A549 (cell line): Measurements from ENCODE around the gene ANKS1B. TPM values are rescaled to one million over a fixed set of nuclear protein-coding genes. Genes with fewer than 3 reads are reported as not detected.

Experiments used
- ATAC-seq, 2 experiments: fragments of 200-7000 bp in 1 of 2; fragments of >200 bp in 1 of 2; cut with Nextera tagmentation in 1 of 2; cut with Tn5 transposase in 1 of 2; 3 replicates each; pipeline versions ENCODE4 v1.8.0 to v1.9.1; 2018 to 2020; ENCODE audit warnings: mild to moderate bottlenecking in 1 of 2, moderate library complexity in 1 of 2
- CTCF ChIA-PET: fragments of 300-600 bp; sonication (Branson Sonifier 250); formaldehyde crosslinking; extraction: SDS; loops from one replicate; lab custom pipeline; 2021; ENCODE audit warnings: antibody characterized with exemption, inconsistent platforms; lab: Yijun Ruan, JAX
- POLR2A ChIA-PET: fragments of 350-600 bp; formaldehyde crosslinking; extraction: SDS; loops from one replicate; lab custom pipeline; 2021; ENCODE audit warnings: antibody characterized with exemption, inconsistent platforms; lab: Yijun Ruan, JAX
- DNase-seq, 2 experiments: peaks; one replicate each; pipeline versions ENCODE4 v3.0.0 to v3.0.0-alpha.2; 2011 to 2016; ENCODE audit warnings: low read depth in 1 of 2, low spot score in 1 of 2
- FAIRE-seq: peaks from 2 replicates; lab custom pipeline; 2011; peaks lifted over from hg19 to GRCh38; lab: Jason Lieb, UNC
- H3K27ac ChIP-seq, 2 experiments: fragments of >200 bp; sonication (Bioruptor Twin); formaldehyde crosslinking; 3 replicates each; pipeline ENCODE4 v1.5.1; 2016 to 2017
- H3K4me1 ChIP-seq: fragments of >200 bp; sonication (Bioruptor Twin); formaldehyde crosslinking; 3 replicates; pipeline ENCODE4 v1.6.1; 2016
- H3K4me2 ChIP-seq: fragments of >200 bp; sonication (Bioruptor Twin); formaldehyde crosslinking; 3 replicates; pipeline ENCODE4 v1.6.1; 2016
- H3K4me3 ChIP-seq: fragments of >200 bp; sonication (Bioruptor Twin); formaldehyde crosslinking; 3 replicates; pipeline ENCODE4 v1.5.1; 2016
- H3K9me3 ChIP-seq: fragments of >200 bp; sonication (Bioruptor Twin); formaldehyde crosslinking; 3 replicates; pipeline ENCODE4 v1.6.1; 2016
- CBX2 ChIP-seq: fragments of 200-600 bp; sonication (generic); IDR thresholded peaks from 2 replicates; pipeline ENCODE4 v1.6.1; 2016; ENCODE audit warnings: low read depth, mild to moderate bottlenecking, borderline replicate concordance
- CEBPB ChIP-seq, 2 experiments: fragments of >200 bp in 1 of 2; sonication (Bioruptor Twin) in 1 of 2; formaldehyde crosslinking in 1 of 2; IDR thresholded peaks; 2 replicates each; pipeline ENCODE4 v1.6.1; 2012 to 2016
- CHD4 ChIP-seq: fragments of 200-600 bp; sonication (generic); IDR thresholded peaks from 2 replicates; pipeline ENCODE4 v1.6.1; 2016; ENCODE audit warnings: antibody characterized with exemption, mild to moderate bottlenecking, borderline replicate concordance
- ESRRA ChIP-seq: fragments of 150-350 bp; IDR thresholded peaks from 2 replicates; pipeline ENCODE4 v1.6.1; 2014; ENCODE audit warnings: mild to moderate bottlenecking, low read length, borderline replicate concordance
- GATA3 ChIP-seq: IDR thresholded peaks from 2 replicates; pipeline ENCODE4 v1.6.1; 2012; ENCODE audit warnings: borderline replicate concordance
- HDAC2 ChIP-seq: fragments of 200-600 bp; sonication (generic); IDR thresholded peaks from 2 replicates; pipeline ENCODE4 v1.6.1; 2016
- HMGXB4 ChIP-seq: fragments of 250-450 bp; sonication (Bioruptor Pico); IDR thresholded peaks from 2 replicates; pipeline ENCODE4 v1.5.0; 2021; ENCODE audit warnings: mild to moderate bottlenecking, moderate library complexity, borderline replicate concordance
- JUN ChIP-seq, 2 experiments: fragments of >200 bp; sonication (Bioruptor Twin); formaldehyde crosslinking; IDR thresholded peaks; 2 replicates in 1 of 2; 3 replicates in 1 of 2; pipeline ENCODE4 v1.6.1; 2016 to 2017
- JUNB ChIP-seq: fragments of >200 bp; sonication (Bioruptor Twin); formaldehyde crosslinking; IDR thresholded peaks from 2 replicates; pipeline ENCODE4 v1.6.1; 2016
- MYC ChIP-seq: IDR thresholded peaks from 2 replicates; pipeline ENCODE4 v1.6.1; 2012; ENCODE audit warnings: mild to moderate bottlenecking, inconsistent platforms, low read length, improper control_type of control experiment, borderline replicate concordance
- NFE2L2 ChIP-seq: fragments of 150-350 bp; conservative IDR thresholded peaks from 2 replicates; pipeline ENCODE4 v1.6.1; 2014; ENCODE audit warnings: low read length
- PBX3 ChIP-seq: IDR thresholded peaks from 2 replicates; pipeline ENCODE4 v1.6.1; 2012
- RAD21 ChIP-seq, 2 experiments: fragments of >200 bp in 1 of 2; sonication (Bioruptor Twin) in 1 of 2; formaldehyde crosslinking in 1 of 2; IDR thresholded peaks in 1 of 2; conservative IDR thresholded peaks in 1 of 2; 2 replicates in 1 of 2; 3 replicates in 1 of 2; pipeline ENCODE4 v1.6.1; 2012 to 2018; ENCODE audit warnings: inconsistent platforms in 1 of 2
- RARB ChIP-seq: fragments of 250-450 bp; sonication (Bioruptor Pico); IDR thresholded peaks from 2 replicates; pipeline ENCODE4 v1.8.0; 2021; ENCODE audit warnings: mild to moderate bottlenecking, moderate library complexity
- RCOR1 ChIP-seq: fragments of 150-350 bp; IDR thresholded peaks from 2 replicates; pipeline ENCODE4 v1.6.1; 2014; ENCODE audit warnings: antibody characterized with exemption, low read length, low read depth
- REST ChIP-seq: fragments of 200-600 bp; sonication (generic); IDR thresholded peaks from 2 replicates; pipeline ENCODE4 v1.6.1; 2016; ENCODE audit warnings: antibody characterized with exemption, mild to moderate bottlenecking, moderate library complexity
- TFCP2L1 ChIP-seq: fragments of 250-450 bp; sonication (Bioruptor Pico); IDR thresholded peaks from 2 replicates; pipeline ENCODE4 v1.5.0; 2021; ENCODE audit warnings: mild to moderate bottlenecking
- USF2 ChIP-seq: fragments of 450-650 bp; IDR thresholded peaks from 2 replicates; pipeline ENCODE4 v1.6.1; 2014; ENCODE audit warnings: antibody characterized with exemption
- WGBS: methylation state at CpG from one replicate; pipeline ENCODE4 v1.1.6; 2017; ENCODE audit errors: missing lambda C conversion rate; 5-methylcytosine and 5-hydroxymethylcytosine counted together
- polyA plus RNA-seq, 4 experiments: library from polyadenylated mRNA; depleted of rRNA in 3 of 4; stranded (reverse); fragments of >200 nt; fragmentation: RNase III in 1 of 4; extraction: RNeasy Plus Mini Kit Qiagen cat#74134 plus additional on column Dnase treatment in 1 of 4; gene quantifications; 2 replicates in 3 of 4; 3 replicates in 1 of 4; pipeline ENCODE4 v1.2.3, GENCODE V29; 2011 to 2017

ANKS1B gene
- polyA plus RNA-seq, 2 of the 4 experiments (the other 2 are of a cell fraction), result 1.5 to 2.2 TPM

- H3K4me3 ChIP-seq, result no peak overlapping the region
- no peaks in the 10 kb centered on the region for H3K9me3 ChIP-seq
- H3K27ac ChIP-seq, result no peak overlapping the region
- POLR2A ChIA-PET, result no interaction called here
- ATAC-seq (no peak), FAIRE-seq (no peak), DNase-seq (no peak)
- TF ChIP-seq REST (no peak), HMGXB4 (CRISPR knock-in tag) (no peak), PBX3 (no peak), RAD21 (conservative IDR thresholded peaks at IDR 0.05 in 1 of 2, IDR thresholded peaks at IDR 0.05 in 1 of 2) (no peak)
- CTCF ChIA-PET, result no interaction called here
- no peaks in the 10 kb centered on the region for H3K4me1 ChIP-seq
- no peak overlapping the region for H3K4me2 ChIP-seq
These were observed 1061.9 kb downstream of the ANKS1B start for GRCh38 chr12:98922871-98923270.

- CTCF ChIA-PET, result interaction anchor here (1.1 kb wide), 1 partner anchor 15 kb away, joined by 3 read pairs; no protein-coding TSS in a partner anchor
- H3K4me1 ChIP-seq, result no peaks in the 10 kb centered on the region
- H3K4me3 ChIP-seq, result no peak overlapping the region
- TF ChIP-seq RCOR1, result no peak
- DNase-seq, result no peak
- H3K27ac ChIP-seq, result no peak overlapping the region
- no peaks in the 10 kb centered on the region for H3K9me3 ChIP-seq
- WGBS, result 19% methylated on average over 7 of the region's 7 CpGs
- POLR2A ChIA-PET, result no interaction called here
- no peak overlapping the region for H3K4me2 ChIP-seq
- ATAC-seq, result no peak
- FAIRE-seq, result no peak
These were observed 1066.4 kb downstream of the ANKS1B start for GRCh38 chr12:98918176-98918863.

- WGBS, result 34% methylated on average over 5 of the region's 5 CpGs
- Histone ChIP-seq H3K4me3 (no peak overlapping the region), H3K27ac (no peak overlapping the region), H3K9me3 (no peaks in the 10 kb centered on the region), H3K4me2 (no peak overlapping the region), H3K4me1 (no peaks in the 10 kb centered on the region)
- TF ChIP-seq MYC, result no peak
- no peak for TF ChIP-seq USF2
- no peak for TF ChIP-seq CEBPB (IDR thresholded peaks at IDR 0.05)
- TF ChIP-seq HDAC2, result no peak
- TF ChIP-seq JUN (IDR thresholded peaks at IDR 0.05), result no peak
- TF ChIP-seq CBX2, result no peak
- TF ChIP-seq NFE2L2, result no peak
- TF ChIP-seq GATA3, result no peak
- TF ChIP-seq ESRRA, result no peak
- TF ChIP-seq RARB (CRISPR knock-in tag), result no peak
- no peak for TF ChIP-seq JUNB
- no peak for TF ChIP-seq TFCP2L1 (CRISPR knock-in tag)
- TF ChIP-seq CHD4, result no peak
- no peak for TF ChIP-seq RAD21 (conservative IDR thresholded peaks at IDR 0.05 in 1 of 2, IDR thresholded peaks at IDR 0.05 in 1 of 2)
- no peak for ATAC-seq
- no peak for DNase-seq
- ChIA-PET POLR2A (no interaction called here), CTCF (interaction anchor here (1.5 kb wide), 1 partner anchor 83 kb away, joined by 3 read pairs; no protein-coding TSS in a partner anchor)
- no peak for FAIRE-seq
These were observed 1068.6 kb downstream of the ANKS1B start for GRCh38 chr12:98916106-98916505.
